Transverse colon (tissue), 4 donors: ENCODE data around the gene NDUFC2.

Source experiments
- CTCF ChIP-seq, 5 experiments: fragments of 200-600 bp in 3 of 5; fragments of 450-650 bp in 2 of 5; sonication (generic) in 3 of 5; IDR thresholded peaks; 1 replicate in 2 of 5; 2 replicates in 3 of 5; pipeline ENCODE4 v1.5.1; 2016 to 2017; ENCODE audit warnings: antibody characterized with exemption in 5 of 5, inconsistent platforms in 3 of 5, mild to moderate bottlenecking in 2 of 5, moderate library complexity in 1 of 5
- EP300 ChIP-seq: sonication (generic); formaldehyde crosslinking; IDR thresholded peaks from one replicate; pipeline ENCODE4 v1.6.1; 2017; ENCODE audit warnings: antibody characterized with exemption, low read depth
- POLR2AphosphoS5 ChIP-seq, 3 donors: sonication (generic); formaldehyde crosslinking; IDR thresholded peaks; one replicate each; pipeline ENCODE4 v1.6.1; 2016; ENCODE audit warnings: antibody characterized with exemption in 3 of 3

DNA sequence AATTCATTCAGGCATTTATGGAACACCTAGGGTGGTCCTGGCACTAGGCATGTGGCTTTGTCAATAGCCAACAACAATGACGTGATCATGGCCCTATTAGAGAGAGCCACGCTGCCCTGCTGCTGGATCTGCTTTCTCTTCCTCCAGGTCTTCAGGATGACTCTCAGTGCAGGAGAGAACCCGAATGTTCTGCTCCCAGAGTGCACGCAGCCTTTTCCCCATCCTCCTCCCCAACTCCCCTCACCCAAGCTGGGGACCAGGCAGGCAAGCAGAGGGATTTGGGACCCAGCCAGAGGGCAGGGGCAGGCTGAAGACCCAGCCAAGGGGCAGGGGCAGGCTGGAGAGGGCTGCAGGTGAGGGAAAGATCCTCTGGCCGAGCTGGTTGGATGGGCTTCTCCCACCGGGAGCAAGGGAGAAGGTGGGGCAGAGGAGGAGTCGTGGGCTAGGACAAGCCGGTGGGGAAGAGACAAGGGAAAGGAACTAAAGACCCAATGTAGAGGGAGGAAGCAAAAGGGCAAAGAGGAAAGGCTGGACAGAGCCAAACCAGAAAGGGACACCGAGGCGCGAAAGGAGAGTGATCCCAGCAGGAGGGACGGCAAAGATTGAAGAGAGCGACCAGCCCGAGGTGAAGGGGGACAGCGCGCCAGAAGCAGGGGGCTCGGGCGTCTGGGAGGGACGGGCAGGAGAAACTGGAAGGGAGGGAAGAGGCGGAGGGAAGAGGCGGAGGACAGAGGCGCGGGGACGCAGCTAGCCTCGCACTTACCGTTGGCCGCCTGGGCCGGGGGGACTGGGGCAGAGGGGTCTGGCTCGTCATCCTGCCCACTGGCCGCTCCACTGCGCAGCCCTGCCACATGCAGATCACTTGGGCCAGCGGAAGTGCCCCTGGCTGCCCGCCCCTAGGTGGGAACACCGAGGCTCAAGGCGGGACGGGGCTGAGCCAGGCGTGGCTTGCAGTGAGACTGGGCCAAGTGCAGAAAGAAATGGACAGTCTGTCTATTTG lies 57.0 kb downstream of the NDUFC2 start, which contains the start of gene KCTD14:
- no peak for TF ChIP-seq CTCF (IDR thresholded peaks at IDR 0.05)
- TF ChIP-seq POLR2AphosphoS5 (IDR thresholded peaks at IDR 0.05): peak in 2 of 3 donors; percentile 34 to 71
- TF ChIP-seq EP300: no peak
